K562 (cell line): ENCODE data around the gene ATF7IP. TPM values are rescaled to one million over a fixed set of nuclear protein-coding genes. Genes with fewer than 3 reads are reported as not detected.

ENCODE experiments used
- ATAC-seq: fragments of 200-7000 bp; cut with Tn5 transposase; 3 replicates; pipeline ENCODE4 v1.9.1; 2020; ENCODE audit warnings: moderate library complexity
- BruUV-seq: library from RNA; stranded (reverse); fragments of 400-500 nt; replicated peaks from 2 replicates; lab custom pipeline; 2021; lab: Mats Ljungman, UMichigan
- CTCF ChIA-PET: fragments of 300-600 bp; formaldehyde crosslinking; extraction: SDS; loops from one replicate; lab custom pipeline; 2021; ENCODE audit warnings: low intra/inter-chr PET ratio; lab: Yijun Ruan, JAX
- POLR2A ChIA-PET: fragments of 300-600, 350-650 bp; sonication (Branson Sonifier 250); formaldehyde crosslinking; extraction: SDS; loops from one replicate; lab custom pipeline; 2021; ENCODE audit warnings: antibody characterized with exemption, inconsistent platforms; lab: Yijun Ruan, JAX
- DNase-seq, 4 experiments: peaks; one replicate each; pipeline versions ENCODE4 v3.0.0 to v3.0.0-alpha.2; 2011 to 2018; ENCODE audit warnings: low spot score in 3 of 4, mixed read lengths in 3 of 4; ENCODE audit errors: extremely low read depth in 1 of 4
- FAIRE-seq: peaks from 2 replicates; lab custom pipeline; 2011; peaks lifted over from hg19 to GRCh38; lab: Jason Lieb, UNC
- H2AFZ ChIP-seq: 2 replicates; pipeline ENCODE4 v1.6.0; 2011; ENCODE audit warnings: low read depth, low read length, control low read depth, inconsistent platforms
- H3K27ac ChIP-seq: fragments of 200-600 bp; 3 replicates; pipeline ENCODE4 v1.8.0; 2011; ENCODE audit warnings: low read depth, mild to moderate bottlenecking, control low read depth, inconsistent platforms, low read length, moderate library complexity, mixed read lengths; ENCODE audit errors: extremely low read depth
- H3K27me3 ChIP-seq, 2 experiments: fragments of 300-600 bp in 1 of 2; 2 replicates in 1 of 2; 3 replicates in 1 of 2; pipeline versions ENCODE4 v1.6.0 to v1.8.0; 2011; ENCODE audit warnings: inconsistent platforms in 2 of 2, low read length in 2 of 2, mild to moderate bottlenecking in 1 of 2, mixed read lengths in 1 of 2, moderate library complexity in 1 of 2; ENCODE audit not compliant: control insufficient read depth in 2 of 2, insufficient read depth in 2 of 2
- H3K36me3 ChIP-seq: fragments of 300-600 bp; 3 replicates; pipeline ENCODE4 v1.8.0; 2011; ENCODE audit warnings: mild to moderate bottlenecking, low read length, inconsistent platforms; ENCODE audit not compliant: control insufficient read depth, insufficient read depth
- H3K4me1 ChIP-seq, 2 experiments: fragments of 200-600 bp in 1 of 2; replicated peaks in 1 of 2; 2 replicates in 1 of 2; 3 replicates in 1 of 2; pipeline versions ENCODE4 v1.5.1 to v1.8.0; 2011; ENCODE audit warnings: inconsistent platforms in 2 of 2, low read length in 2 of 2, mild to moderate bottlenecking in 1 of 2, mixed read lengths in 1 of 2, moderate library complexity in 1 of 2; ENCODE audit not compliant: control insufficient read depth in 2 of 2, insufficient read depth in 2 of 2
- H3K4me2 ChIP-seq: 2 replicates; pipeline ENCODE4 v1.6.1; 2011; ENCODE audit warnings: low read length, control low read depth, inconsistent platforms, mixed read lengths; ENCODE audit not compliant: insufficient read depth
- H3K4me3 ChIP-seq: fragments of 200-600 bp; sonication (generic), shearing (Covaris generic); 2 replicates; pipeline ENCODE4 v1.5.1; 2016; ENCODE audit warnings: control low read depth, inconsistent platforms
- H3K79me2 ChIP-seq: fragments of 200-600 bp; 3 replicates; pipeline ENCODE4 v1.8.0; 2011; ENCODE audit warnings: low read length, inconsistent platforms; ENCODE audit not compliant: control insufficient read depth, insufficient read depth
- H3K9ac ChIP-seq, 2 experiments: 2 replicates each; pipeline versions ENCODE4 v1.6.0 to v1.6.1; 2011; ENCODE audit warnings: low read depth in 2 of 2, low read length in 2 of 2, control low read depth in 1 of 2, inconsistent platforms in 1 of 2, mild to moderate bottlenecking in 1 of 2, mixed read lengths in 1 of 2; ENCODE audit not compliant: insufficient read depth in 1 of 2
- H3K9me1 ChIP-seq: one replicate; pipeline ENCODE4 v1.6.0; 2011; ENCODE audit warnings: inconsistent platforms, mild to moderate bottlenecking, low read length, moderate library complexity; ENCODE audit not compliant: control insufficient read depth, insufficient read depth
- H3K9me3 ChIP-seq: replicated peaks from 2 replicates; pipeline ENCODE4 v1.5.1; 2011; ENCODE audit warnings: low read depth, low read length, inconsistent platforms; ENCODE audit not compliant: control insufficient read depth, insufficient read depth
- H4K20me1 ChIP-seq: replicated peaks from 2 replicates; pipeline ENCODE4 v1.6.1; 2011; ENCODE audit warnings: low read length, inconsistent platforms, mixed read lengths; ENCODE audit not compliant: control insufficient read depth, insufficient read depth
- ARID2 ChIP-seq: fragments of 450-650 bp; IDR thresholded peaks from 2 replicates; pipeline ENCODE4 v1.6.1; 2017; ENCODE audit warnings: antibody characterized with exemption, mild to moderate bottlenecking
- EZH2 ChIP-seq: IDR thresholded peaks from 2 replicates; pipeline ENCODE4 v1.6.1; 2012; ENCODE audit warnings: low read depth, mild to moderate bottlenecking, inconsistent platforms, low read length, borderline replicate concordance
- HIVEP1 ChIP-seq: fragments of 250-450 bp; sonication (Bioruptor Pico); IDR thresholded peaks from 2 replicates; pipeline ENCODE4 v1.4.0; 2020; ENCODE audit warnings: mild to moderate bottlenecking
- MCM3 ChIP-seq: fragments of 450-650 bp; IDR thresholded peaks from 2 replicates; pipeline ENCODE4 v1.6.1; 2016
- PML ChIP-seq: IDR thresholded peaks from 2 replicates; pipeline ENCODE4 v1.6.1; 2012; ENCODE audit warnings: low read length, inconsistent platforms
- PURB ChIP-seq: sonication (generic); formaldehyde crosslinking; IDR thresholded peaks from 2 replicates; pipeline ENCODE4 v1.9.0; 2021; ENCODE audit warnings: low read depth, mild to moderate bottlenecking, missing genetic modification reagents
- SRF ChIP-seq, 2 experiments: fragments of 250-450, 450-650 bp in 1 of 2; sonication (Bioruptor Pico) in 1 of 2; sonication (generic) in 1 of 2; formaldehyde crosslinking; IDR thresholded peaks; 2 replicates each; pipeline versions ENCODE4 v1.5.0 to v1.5.1; 2020 to 2022; ENCODE audit warnings: mild to moderate bottlenecking in 1 of 2, missing genetic modification reagents in 1 of 2
- ZBTB26 ChIP-seq: fragments of 450-650 bp; formaldehyde crosslinking; IDR thresholded peaks from 2 replicates; pipeline ENCODE4 v1.4.0; 2022; ENCODE audit warnings: missing genetic modification characterization
- ZNF274 ChIP-seq: IDR thresholded peaks from 2 replicates; pipeline ENCODE4 v1.6.1; 2011; ENCODE audit warnings: low read depth, mild to moderate bottlenecking, low read length, moderate library complexity, borderline replicate concordance
- WGBS: fragments of 100-300 bp; shearing (Covaris generic); methylation state at CpG from one replicate; pipeline ENCODE4 v1.1.6; 2016; ENCODE audit warnings: low coverage, mixed read lengths; ENCODE audit not compliant: insufficient coverage; ENCODE audit errors: missing lambda C conversion rate; 5-methylcytosine and 5-hydroxymethylcytosine counted together
- in situ Hi-C: fragments of 300-500 bp; cut with MboI; formaldehyde crosslinking; loops from 4 replicates; pipeline ENCODE4 v1.15.0; 2018; ENCODE audit warnings: inconsistent platforms, mixed read lengths
- intact Hi-C: fragments of 100-400 bp; cut with micrococcal nuclease; formaldehyde crosslinking; loops from 2 replicates; pipeline ENCODE4 v1.14.2; 2022
- polyA plus RNA-seq, 8 experiments: library from polyadenylated mRNA; depleted of rRNA in 4 of 8; stranded (reverse) in 5 of 8; unstranded in 3 of 8; fragments of >200 nt; fragmentation: Nextera tagmentation in 2 of 8; fragmentation: Illumina TruSeq in 1 of 8; extraction: Ambion mirVana in 2 of 8; extraction: Trizol in 1 of 8; gene quantifications; 2 replicates each; pipeline versions ENCODE4 v1.2.1 to v1.2.3, GENCODE V29; 2011 to 2014; ENCODE audit warnings: inconsistent platforms in 1 of 8, missing spikeins in 1 of 8
- total RNA-seq, 7 experiments: library from RNA; depleted of rRNA in 6 of 7; stranded (reverse); fragments of >200 nt in 6 of 7; fragmentation: Illumina TruSeq in 2 of 7; extraction: Trizol in 2 of 7; gene quantifications; 2 replicates each; pipeline versions ENCODE4 v1.2.1 to v1.2.3, GENCODE V29; 2011 to 2021; ENCODE audit warnings: low replicate concordance in 1 of 7
- TF ChIP-seq, protein P1 (sequence below): fragments of 450-650 bp; formaldehyde crosslinking; conservative IDR thresholded peaks from 2 replicates; pipeline ENCODE4 v1.4.0; 2022; ENCODE audit warnings: mild to moderate bottlenecking, missing genetic modification characterization

The ATF7IP gene
- total and polyA plus RNA-seq, 9 of the 15 experiments (the other 6 are each of a cell fraction or from before 2014, with no cell fraction given): 2.8 to 27.1 (median 11.0) TPM

GRCh38 chr12:14408208-14408607 lies 42.7 kb downstream of the ATF7IP start (continued):
- no peak for TF ChIP-seq EZH2
- TF ChIP-seq, all 486 proteins: peak for 6

DNA sequence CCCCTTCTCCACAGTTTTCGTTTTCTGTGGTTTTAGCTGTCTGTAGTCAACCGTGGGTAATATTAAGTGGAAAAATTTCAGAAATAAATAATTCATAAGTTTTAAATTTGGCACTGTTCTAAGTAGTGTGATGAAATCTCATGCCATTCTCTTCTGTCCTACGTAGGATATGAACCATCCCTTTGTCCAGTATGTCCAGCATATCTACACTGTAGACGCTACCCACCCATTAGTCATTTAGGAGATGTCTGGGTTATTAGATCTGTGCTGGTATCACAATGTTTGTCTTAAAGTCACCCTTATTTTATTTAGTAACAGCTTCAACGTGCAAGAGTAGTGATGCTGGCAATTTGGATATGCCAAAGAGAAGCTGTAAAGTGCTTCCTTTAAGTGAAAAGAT lies 44.7 kb downstream of the ATF7IP start:
- Histone ChIP-seq H3K9me1 (no peaks in the 10 kb centered on the region), H3K79me2 (peaks cover 98% of the 10 kb centered on the region), H3K27me3 (no peaks in the 10 kb centered on the region), H2AFZ (no peak overlapping the region), H3K4me3 (no peak overlapping the region), H3K9ac (no peak overlapping the region), H3K36me3 (peaks cover 2% of the 10 kb centered on the region; the same call in 1 of the 3 replicates), H3K4me1 (no peaks in the 10 kb centered on the region; a peak in 2 of 5 replicates), H4K20me1 (no peaks in the 10 kb centered on the region), H3K9me3 (peaks cover 3% of the 10 kb centered on the region; the same call in 1 of the 2 replicates), H3K4me2 (no peak overlapping the region), H3K27ac (no peak overlapping the region)
- TF ChIP-seq HIVEP1 (CRISPR knock-in tag): no peak
- TF ChIP-seq MCM3: no peak
- no peak for TF ChIP-seq PURB (CRISPR knock-in tag)
- no peak for TF ChIP-seq ARID2
- TF ChIP-seq, protein P1, sequence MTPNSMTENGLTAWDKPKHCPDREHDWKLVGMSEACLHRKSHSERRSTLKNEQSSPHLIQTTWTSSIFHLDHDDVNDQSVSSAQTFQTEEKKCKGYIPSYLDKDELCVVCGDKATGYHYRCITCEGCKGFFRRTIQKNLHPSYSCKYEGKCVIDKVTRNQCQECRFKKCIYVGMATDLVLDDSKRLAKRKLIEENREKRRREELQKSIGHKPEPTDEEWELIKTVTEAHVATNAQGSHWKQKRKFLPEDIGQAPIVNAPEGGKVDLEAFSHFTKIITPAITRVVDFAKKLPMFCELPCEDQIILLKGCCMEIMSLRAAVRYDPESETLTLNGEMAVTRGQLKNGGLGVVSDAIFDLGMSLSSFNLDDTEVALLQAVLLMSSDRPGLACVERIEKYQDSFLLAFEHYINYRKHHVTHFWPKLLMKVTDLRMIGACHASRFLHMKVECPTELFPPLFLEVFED (CRISPR knock-in tag): no peak
- TF ChIP-seq ZNF274: no peak
- no peak for TF ChIP-seq SRF (CRISPR knock-in tag; IDR thresholded peaks at IDR 0.05)
- TF ChIP-seq PML: no peak
- TF ChIP-seq ZBTB26 (CRISPR knock-in tag): no peak
- BruUV-seq: no TSS peak
- ATAC-seq (no peak), DNase-seq (no peak), FAIRE-seq (no peak)
- in situ Hi-C loops: no loop called here
- ChIA-PET POLR2A (no interaction called here), CTCF (no interaction called here)
- intact Hi-C loops: no loop called here
- 98% methylated on average over 4 of the region's 5 CpGs for WGBS
